ENCODE measurements around the gene GLI3.

DNA sequence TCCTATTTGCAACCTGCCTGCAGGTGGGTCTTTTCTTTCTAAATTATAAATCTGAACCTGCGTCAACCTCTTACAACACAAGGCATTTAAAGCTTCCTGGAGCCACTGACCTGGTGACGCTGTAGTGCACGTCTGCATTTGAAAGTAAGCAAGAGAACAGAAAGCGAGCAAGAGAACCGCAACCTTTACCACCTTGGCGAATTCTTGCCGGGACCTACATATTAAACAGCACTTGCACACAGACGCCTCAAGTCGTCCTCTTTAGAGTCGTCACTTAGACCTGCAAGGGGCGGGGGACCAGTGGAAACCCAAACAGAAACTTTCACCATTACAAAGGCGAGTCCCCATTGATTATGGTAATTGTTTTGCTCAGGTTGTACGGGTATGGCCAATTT, 9.5 kb downstream of the GLI3 start:
- TF ChIP-seq CTCF (IDR thresholded peaks at IDR 0.05 in 2 of 3, conservative IDR thresholded peaks at IDR 0.05 in 1 of 3; ENCODE audit: control insufficient read depth in 2 of 3, extremely low read depth in 1 of 3, insufficient read depth in 1 of 3, low read depth in 3 of 3, low read length in 3 of 3) (no peak), YY1 (IDR thresholded peaks at IDR 0.05; ENCODE audit: low read depth, low read length) (no peak), RBBP5 (conservative IDR thresholded peaks at IDR 0.05) (no peak), CREM (IDR thresholded peaks at IDR 0.05; ENCODE audit: low read depth) (no peak), EP300 (IDR thresholded peaks at IDR 0.05; ENCODE audit: borderline replicate concordance in 1 of 2, control insufficient read depth in 1 of 2, low read depth in 2 of 2, low read length in 2 of 2) (no peak), ZNF274 (IDR thresholded peaks at IDR 0.05; ENCODE audit: insufficient read depth, insufficient read length) (no peak), ATF7 (IDR thresholded peaks at IDR 0.05; ENCODE audit: low read depth) (no peak), EZH2 (IDR thresholded peaks at IDR 0.05; ENCODE audit: borderline replicate concordance, control insufficient read depth, low read depth, low read length) (no peak), CEBPB (IDR thresholded peaks at IDR 0.05; ENCODE audit: borderline replicate concordance in 1 of 2, low read depth in 2 of 2, low read length in 2 of 2) (no peak), ZZZ3 (IDR thresholded peaks at IDR 0.05; ENCODE audit: control insufficient read depth, insufficient read length, low read depth) (no peak), POLR2A (IDR thresholded peaks at IDR 0.05; ENCODE audit: low read depth, low read length) (no peak)
- TF ChIP-seq, protein P1, sequence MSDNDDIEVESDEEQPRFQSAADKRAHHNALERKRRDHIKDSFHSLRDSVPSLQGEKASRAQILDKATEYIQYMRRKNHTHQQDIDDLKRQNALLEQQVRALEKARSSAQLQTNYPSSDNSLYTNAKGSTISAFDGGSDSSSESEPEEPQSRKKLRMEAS (IDR thresholded peaks at IDR 0.05; ENCODE audit: low read depth, low read length), result no peak
- TF ChIP-seq, protein P2, sequence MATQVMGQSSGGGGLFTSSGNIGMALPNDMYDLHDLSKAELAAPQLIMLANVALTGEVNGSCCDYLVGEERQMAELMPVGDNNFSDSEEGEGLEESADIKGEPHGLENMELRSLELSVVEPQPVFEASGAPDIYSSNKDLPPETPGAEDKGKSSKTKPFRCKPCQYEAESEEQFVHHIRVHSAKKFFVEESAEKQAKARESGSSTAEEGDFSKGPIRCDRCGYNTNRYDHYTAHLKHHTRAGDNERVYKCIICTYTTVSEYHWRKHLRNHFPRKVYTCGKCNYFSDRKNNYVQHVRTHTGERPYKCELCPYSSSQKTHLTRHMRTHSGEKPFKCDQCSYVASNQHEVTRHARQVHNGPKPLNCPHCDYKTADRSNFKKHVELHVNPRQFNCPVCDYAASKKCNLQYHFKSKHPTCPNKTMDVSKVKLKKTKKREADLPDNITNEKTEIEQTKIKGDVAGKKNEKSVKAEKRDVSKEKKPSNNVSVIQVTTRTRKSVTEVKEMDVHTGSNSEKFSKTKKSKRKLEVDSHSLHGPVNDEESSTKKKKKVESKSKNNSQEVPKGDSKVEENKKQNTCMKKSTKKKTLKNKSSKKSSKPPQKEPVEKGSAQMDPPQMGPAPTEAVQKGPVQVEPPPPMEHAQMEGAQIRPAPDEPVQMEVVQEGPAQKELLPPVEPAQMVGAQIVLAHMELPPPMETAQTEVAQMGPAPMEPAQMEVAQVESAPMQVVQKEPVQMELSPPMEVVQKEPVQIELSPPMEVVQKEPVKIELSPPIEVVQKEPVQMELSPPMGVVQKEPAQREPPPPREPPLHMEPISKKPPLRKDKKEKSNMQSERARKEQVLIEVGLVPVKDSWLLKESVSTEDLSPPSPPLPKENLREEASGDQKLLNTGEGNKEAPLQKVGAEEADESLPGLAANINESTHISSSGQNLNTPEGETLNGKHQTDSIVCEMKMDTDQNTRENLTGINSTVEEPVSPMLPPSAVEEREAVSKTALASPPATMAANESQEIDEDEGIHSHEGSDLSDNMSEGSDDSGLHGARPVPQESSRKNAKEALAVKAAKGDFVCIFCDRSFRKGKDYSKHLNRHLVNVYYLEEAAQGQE (IDR thresholded peaks at IDR 0.05; ENCODE audit: low read depth, low read length), result no peak

Data from GM12878 (cell line).